Activated naive CD8-positive, alpha-beta T cell treated with anti-CD3 and anti-CD28 coated beads, Interleukin-2, amount 50 U/mL, for 24 hours (primary cell): Measurements from ENCODE around the gene NAXD.
"Not testable (repeated sequence)": the region's sequence is repeated elsewhere in the genome, so short reads cannot be mapped to it uniquely, and the experiment has no call there.

Experiments
- ATAC-seq: fragments of 150-1000 bp; cut with Tn5 transposase; one replicate; pipeline ENCODE4 v1.10.0; 2021
- DNase-seq: peaks from one replicate; pipeline ENCODE4 v3.0.0; 2021
- H3K27ac Mint-ChIP-seq: one replicate; pipeline ENCODE4 v1.8.0; 2021; ENCODE audit warnings: mild to moderate bottlenecking, mixed read lengths
- H3K27me3 Mint-ChIP-seq: one replicate; pipeline ENCODE4 v1.8.0; 2021; ENCODE audit warnings: mixed read lengths
- H3K36me3 Mint-ChIP-seq: one replicate; pipeline ENCODE4 v1.8.0; 2021; ENCODE audit warnings: low read depth, mixed read lengths
- H3K4me1 Mint-ChIP-seq: one replicate; pipeline ENCODE4 v1.8.0; 2021; ENCODE audit warnings: mixed read lengths
- H3K4me3 Mint-ChIP-seq: one replicate; pipeline ENCODE4 v1.8.0; 2021; ENCODE audit warnings: mild to moderate bottlenecking, moderate library complexity, mixed read lengths
- H3K9me3 Mint-ChIP-seq: one replicate; pipeline ENCODE4 v1.8.0; 2021; ENCODE audit warnings: mixed read lengths

The NAXD gene

GRCh38 chr13:110630566-110631119 is 15.3 kb downstream of the NAXD start:
- ATAC-seq (no peak), DNase-seq (no peak)
- Mint-ChIP-seq H3K36me3 (peaks cover 20% of the 10 kb centered on the region), H3K27me3 (no peaks in the 10 kb centered on the region), H3K4me1 (peaks cover 26% of the 10 kb centered on the region), H3K4me3 (no peak overlapping the region), H3K9me3 (no peaks in the 10 kb centered on the region), H3K27ac (no peak overlapping the region)

- H3K9me3 Mint-ChIP-seq, H3K27me3 Mint-ChIP-seq, DNase-seq, H3K4me3 Mint-ChIP-seq, ATAC-seq: not testable (repeated sequence)
- Mint-ChIP-seq H3K27ac (peak overlapping the region; percentile 21), H3K36me3 (peaks cover 25% of the 10 kb centered on the region), H3K4me1 (peaks cover 26% of the 10 kb centered on the region)
Measured at GRCh38 chr13:110632255-110632654, 16.9 kb downstream of the NAXD start.

GRCh38 chr13:110633776-110634175 is 18.4 kb downstream of the NAXD start:
- ATAC-seq, result no peak
- no peak overlapping the region for H3K27ac Mint-ChIP-seq
- H3K27me3 Mint-ChIP-seq, result no peaks in the 10 kb centered on the region

GRCh38 chr13:110634558-110634957 is 19.2 kb downstream of the NAXD start:
- no peaks in the 10 kb centered on the region for H3K27me3 Mint-ChIP-seq
- H3K4me1 Mint-ChIP-seq, result peaks cover 10% of the 10 kb centered on the region
- DNase-seq, result no peak
- H3K27ac Mint-ChIP-seq, result no peak overlapping the region
- no peak for ATAC-seq
- H3K9me3 Mint-ChIP-seq, result no peaks in the 10 kb centered on the region
- H3K4me3 Mint-ChIP-seq, result no peak overlapping the region
- H3K36me3 Mint-ChIP-seq, result peaks cover 18% of the 10 kb centered on the region

More at GRCh38 chr13:110633776-110634175, 18.4 kb downstream of the NAXD start:
- Mint-ChIP-seq H3K4me1 (peaks cover 18% of the 10 kb centered on the region), H3K4me3 (no peak overlapping the region), H3K36me3 (peaks cover 15% of the 10 kb centered on the region), H3K9me3 (no peaks in the 10 kb centered on the region)
- DNase-seq, result no peak

- no peak overlapping the region for H3K27ac Mint-ChIP-seq
- H3K36me3 Mint-ChIP-seq, result peaks cover 24% of the 10 kb centered on the region
- no peaks in the 10 kb centered on the region for H3K9me3 Mint-ChIP-seq
- no peak for DNase-seq
- no peak overlapping the region for H3K4me3 Mint-ChIP-seq
- ATAC-seq, result no peak
- H3K27me3 Mint-ChIP-seq, result no peaks in the 10 kb centered on the region
- peaks cover 4% of the 10 kb centered on the region for H3K4me1 Mint-ChIP-seq
Measured at GRCh38 chr13:110635405-110636002, 20.2 kb downstream of the NAXD start.

- no peaks in the 10 kb centered on the region for H3K9me3 Mint-ChIP-seq
- no peak for DNase-seq
- H3K4me3 Mint-ChIP-seq, result no peak overlapping the region
- H3K27ac Mint-ChIP-seq, result no peak overlapping the region
- H3K4me1 Mint-ChIP-seq, result peaks cover under 1% of the 10 kb centered on the region
- peaks cover 25% of the 10 kb centered on the region for H3K36me3 Mint-ChIP-seq
- no peak for ATAC-seq
- no peaks in the 10 kb centered on the region for H3K27me3 Mint-ChIP-seq
Measured at GRCh38 chr13:110636053-110636475, 20.7 kb downstream of the NAXD start.

GRCh38 chr13:110636701-110637201 is 21.4 kb downstream of the NAXD start:
- DNase-seq (no peak), ATAC-seq (no peak)
- H3K4me3 Mint-ChIP-seq, result no peak overlapping the region
- no peaks in the 10 kb centered on the region for H3K27me3 Mint-ChIP-seq
- H3K27ac Mint-ChIP-seq, result no peak overlapping the region
- H3K9me3 Mint-ChIP-seq, result no peaks in the 10 kb centered on the region
- H3K36me3 Mint-ChIP-seq, result peaks cover 26% of the 10 kb centered on the region
- H3K4me1 Mint-ChIP-seq, result no peaks in the 10 kb centered on the region

GRCh38 chr13:110637275-110637674 is 21.9 kb downstream of the NAXD start:
- DNase-seq (no peak), ATAC-seq (no peak)
- Mint-ChIP-seq H3K9me3 (no peaks in the 10 kb centered on the region), H3K27ac (no peak overlapping the region), H3K36me3 (peaks cover 21% of the 10 kb centered on the region), H3K4me1 (no peaks in the 10 kb centered on the region), H3K4me3 (no peak overlapping the region), H3K27me3 (no peaks in the 10 kb centered on the region)

- DNase-seq, result no peak
- H3K36me3 Mint-ChIP-seq, result peaks cover 22% of the 10 kb centered on the region
Measured at GRCh38 chr13:110637747-110638146, 22.4 kb downstream of the NAXD start.

GRCh38 chr13:110638257-110638656 is 22.9 kb downstream of the NAXD start:
- Mint-ChIP-seq H3K27me3 (no peaks in the 10 kb centered on the region), H3K4me1 (no peaks in the 10 kb centered on the region), H3K4me3 (no peak overlapping the region), H3K9me3 (no peaks in the 10 kb centered on the region), H3K36me3 (peaks cover 26% of the 10 kb centered on the region), H3K27ac (no peak overlapping the region)
- no peak for DNase-seq
- ATAC-seq, result no peak

More at GRCh38 chr13:110637747-110638146, 22.4 kb downstream of the NAXD start:
- Mint-ChIP-seq H3K9me3 (no peaks in the 10 kb centered on the region), H3K4me1 (no peaks in the 10 kb centered on the region), H3K4me3 (no peak overlapping the region), H3K27ac (no peak overlapping the region), H3K27me3 (no peaks in the 10 kb centered on the region)
- ATAC-seq, result no peak

GRCh38 chr13:110638814-110639806 is 23.8 kb downstream of the NAXD start:
- Mint-ChIP-seq H3K4me3 (no peak overlapping the region), H3K9me3 (no peaks in the 10 kb centered on the region), H3K27ac (peak overlapping the region; percentile 55), H3K27me3 (no peaks in the 10 kb centered on the region), H3K36me3 (peaks cover 28% of the 10 kb centered on the region), H3K4me1 (no peaks in the 10 kb centered on the region)
- DNase-seq (no peak), ATAC-seq (no peak)

GRCh38 chr13:110639935-110640334 is 24.6 kb downstream of the NAXD start:
- H3K4me1 Mint-ChIP-seq, result no peaks in the 10 kb centered on the region
- peaks cover 31% of the 10 kb centered on the region for H3K36me3 Mint-ChIP-seq
- no peaks in the 10 kb centered on the region for H3K27me3 Mint-ChIP-seq
- ATAC-seq, result no peak
- peak overlapping the region; percentile 55 for H3K27ac Mint-ChIP-seq
- H3K4me3 Mint-ChIP-seq, result no peak overlapping the region
- H3K9me3 Mint-ChIP-seq, result no peaks in the 10 kb centered on the region
- no peak for DNase-seq

GRCh38 chr13:110640591-110641029 is 25.3 kb downstream of the NAXD start:
- no peak for DNase-seq
- H3K27ac Mint-ChIP-seq, result peak overlapping the region; percentile 41

More at GRCh38 chr13:110640591-110641029, 25.3 kb downstream of the NAXD start:
- peak; percentile 4 for ATAC-seq
- Mint-ChIP-seq H3K27me3 (no peaks in the 10 kb centered on the region), H3K4me1 (peaks cover 5% of the 10 kb centered on the region), H3K36me3 (peaks cover 28% of the 10 kb centered on the region), H3K4me3 (no peak overlapping the region), H3K9me3 (no peaks in the 10 kb centered on the region)
